ENCODE data around the gene MFSD2B. TPM values are rescaled to one million over a fixed set of nuclear protein-coding genes. Genes with fewer than 3 reads are reported as not detected.

MFSD2B gene
- polyA plus RNA-seq, 1 donor from 2014 or later: 0.27 TPM

- no peaks in the 10 kb centered on the region for H3K27me3 ChIP-seq (ENCODE audit: insufficient read depth, low read depth, low read length)
- H3K27ac ChIP-seq (ENCODE audit: low read length): no peak overlapping the region
- H3K9me3 ChIP-seq (ENCODE audit: low read length): no peaks in the 10 kb centered on the region
- H3K4me3 ChIP-seq (ENCODE audit: low read length): no peak overlapping the region
- H3F3A ChIP-seq (ENCODE audit: insufficient read depth, low read length, poor library complexity, severe bottlenecking): no peaks in the 10 kb centered on the region
- H3K36me3 ChIP-seq (ENCODE audit: insufficient read depth, low read length): no peaks in the 10 kb centered on the region
- TF ChIP-seq TAF1 (IDR thresholded peaks at IDR 0.05; ENCODE audit: low read depth): no peak
- no peak for TF ChIP-seq CTCF (IDR thresholded peaks at IDR 0.05; ENCODE audit: poor library complexity, severe bottlenecking)
- TF ChIP-seq POLR2AphosphoS5 (IDR thresholded peaks at IDR 0.05): no peak
- no peak for TF ChIP-seq EZH2 (IDR thresholded peaks at IDR 0.05; ENCODE audit: borderline replicate concordance, insufficient read depth, low read length, poor library complexity, severe bottlenecking)
- TF ChIP-seq SMC3 (conservative IDR thresholded peaks at IDR 0.05; ENCODE audit: poor library complexity): no peak
- no peak for TF ChIP-seq MXI1 (conservative IDR thresholded peaks at IDR 0.05; ENCODE audit: poor library complexity, severe bottlenecking)
- no peak for TF ChIP-seq REST (IDR thresholded peaks at IDR 0.05; ENCODE audit: borderline replicate concordance)
- no peak for TF ChIP-seq RAD21 (conservative IDR thresholded peaks at IDR 0.05)
- no peak for TF ChIP-seq EP300 (conservative IDR thresholded peaks at IDR 0.05; ENCODE audit: poor library complexity, severe bottlenecking)
- H4K20me1 ChIP-seq (ENCODE audit: insufficient read depth): no peaks in the 10 kb centered on the region
- no peak overlapping the region for H2AFZ ChIP-seq (ENCODE audit: low read depth, low read length)
- H3K9me2 ChIP-seq (ENCODE audit: insufficient read depth, low read length): no peaks in the 10 kb centered on the region
- no peaks in the 10 kb centered on the region for H3K79me2 ChIP-seq (replicated peaks; ENCODE audit: insufficient read depth, low read length)
- no peak overlapping the region for H3K4me2 ChIP-seq (ENCODE audit: low read length)
- H3K9ac ChIP-seq (ENCODE audit: low read length): no peak overlapping the region
Measured at GRCh38 chr2:24024996-24025663, 15.2 kb downstream of the MFSD2B start.

- Histone ChIP-seq H3F3A (ENCODE audit: insufficient read depth, low read length, poor library complexity, severe bottlenecking) (no peaks in the 10 kb centered on the region), H3K79me2 (replicated peaks; ENCODE audit: insufficient read depth, low read length) (no peaks in the 10 kb centered on the region), H2AFZ (ENCODE audit: low read depth, low read length) (no peak overlapping the region), H3K36me3 (ENCODE audit: insufficient read depth, low read length) (no peaks in the 10 kb centered on the region), H3K4me3 (ENCODE audit: low read length) (no peak overlapping the region), H3K9me2 (ENCODE audit: insufficient read depth, low read length) (no peaks in the 10 kb centered on the region), H3K27ac (ENCODE audit: low read length) (no peak overlapping the region), H3K27me3 (ENCODE audit: insufficient read depth, low read depth, low read length) (no peaks in the 10 kb centered on the region), H4K20me1 (ENCODE audit: insufficient read depth) (no peaks in the 10 kb centered on the region), H3K9me3 (ENCODE audit: low read length) (no peaks in the 10 kb centered on the region), H3K4me2 (ENCODE audit: low read length) (no peak overlapping the region), H3K9ac (ENCODE audit: low read length) (no peak overlapping the region)
- TF ChIP-seq RAD21 (conservative IDR thresholded peaks at IDR 0.05): no peak
- TF ChIP-seq EZH2 (IDR thresholded peaks at IDR 0.05; ENCODE audit: borderline replicate concordance, insufficient read depth, low read length, poor library complexity, severe bottlenecking): no peak
Measured at GRCh38 chr2:24026233-24026632, 16.3 kb downstream of the MFSD2B start.
